BLaER1 (cell line): ENCODE measurements around the gene RUVBL2.
"Not testable (repeated sequence)": the region's sequence is repeated elsewhere in the genome, so short reads cannot be mapped to it uniquely, and the experiment has no call there.

Experiments
- H3K27ac ChIP-seq: shearing (Covaris generic); formaldehyde crosslinking; 2 replicates; pipeline ENCODE4 v1.8.1; 2022
- H3K27me3 ChIP-seq: shearing (Covaris generic); formaldehyde crosslinking; 2 replicates; pipeline ENCODE4 v1.8.1; 2022
- H3K36me3 ChIP-seq: shearing (Covaris generic); formaldehyde crosslinking; 2 replicates; pipeline ENCODE4 v1.8.1; 2022
- H3K4me1 ChIP-seq: shearing (Covaris generic); formaldehyde crosslinking; 2 replicates; pipeline ENCODE4 v1.8.1; 2022
- H3K4me2 ChIP-seq: shearing (Covaris generic); formaldehyde crosslinking; 2 replicates; pipeline ENCODE4 v1.8.1; 2022
- H3K4me3 ChIP-seq: shearing (Covaris generic); formaldehyde crosslinking; 2 replicates; pipeline ENCODE4 v1.8.1; 2022
- H3K9ac ChIP-seq: shearing (Covaris generic); formaldehyde crosslinking; 2 replicates; pipeline ENCODE4 v1.8.1; 2022
- H3K9me3 ChIP-seq: shearing (Covaris generic); formaldehyde crosslinking; 2 replicates; pipeline ENCODE4 v1.8.1; 2022
- H4K20me1 ChIP-seq: shearing (Covaris generic); formaldehyde crosslinking; 2 replicates; pipeline ENCODE4 v1.8.1; 2022
- Cebpa-rat ChIP-seq: shearing (Covaris generic); IDR thresholded peaks from 2 replicates; pipeline ENCODE4 v1.8.1; 2022

Gene RUVBL2

GRCh38 chr19:49029749-49030148 is 36.1 kb downstream of the RUVBL2 start:
- H3K27me3 ChIP-seq, H3K9ac ChIP-seq, H4K20me1 ChIP-seq, H3K9me3 ChIP-seq, H3K4me1 ChIP-seq, H3K27ac ChIP-seq, H3K36me3 ChIP-seq, H3K4me3 ChIP-seq, H3K4me2 ChIP-seq: not testable (repeated sequence)

- not testable (repeated sequence) for H4K20me1 ChIP-seq, H3K9ac ChIP-seq, H3K36me3 ChIP-seq, H3K4me3 ChIP-seq, H3K9me3 ChIP-seq, H3K27ac ChIP-seq, H3K4me2 ChIP-seq, H3K27me3 ChIP-seq, H3K4me1 ChIP-seq
Measured at GRCh38 chr19:49030323-49030722, 36.6 kb downstream of the RUVBL2 start.

- not testable (repeated sequence) for H3K4me3 ChIP-seq, H3K27ac ChIP-seq, H4K20me1 ChIP-seq, H3K36me3 ChIP-seq, H3K27me3 ChIP-seq, H3K9ac ChIP-seq, H3K4me2 ChIP-seq, H3K4me1 ChIP-seq, H3K9me3 ChIP-seq
Measured at GRCh38 chr19:49031642-49032301, 38.1 kb downstream of the RUVBL2 start, which contains the start of gene CGB2. TSS of gene CGB2 (plus strand) at chr19:49031890. CDS start at chr19:49032096, 206 bp downstream.

- not testable (repeated sequence) for H3K27me3 ChIP-seq, H3K9ac ChIP-seq, H3K27ac ChIP-seq, H4K20me1 ChIP-seq, H3K4me3 ChIP-seq, H3K9me3 ChIP-seq, H3K4me2 ChIP-seq, H3K36me3 ChIP-seq
- 0 out of 2 replicates have a peak, but pooled peaks cover 11% of the 10 kb centered on the region for H3K4me1 ChIP-seq
Measured at GRCh38 chr19:49036815-49037214, 43.1 kb downstream of the RUVBL2 start, which contains the start of gene CGB1. TSS of gene CGB1 (minus strand) at chr19:49036895. CDS start at chr19:49036711, 184 bp downstream.

GRCh38 chr19:49038111-49038510 is 44.4 kb downstream of the RUVBL2 start:
- H3K27me3 ChIP-seq, H3K4me2 ChIP-seq, H3K36me3 ChIP-seq, H4K20me1 ChIP-seq, H3K9me3 ChIP-seq, H3K4me3 ChIP-seq, H3K27ac ChIP-seq, H3K9ac ChIP-seq: not testable (repeated sequence)
- H3K4me1 ChIP-seq, result 0 out of 2 replicates have a peak, but pooled peaks cover 11% of the 10 kb centered on the region

- H3K4me2 ChIP-seq, result peak overlapping the region; percentile 37; the same call in 1 of the 2 replicates
Measured at GRCh38 chr19:49038557-49039276, 45.0 kb downstream of the RUVBL2 start.

GRCh38 chr19:49039736-49040135 is 46.0 kb downstream of the RUVBL2 start:
- not testable (repeated sequence) for H3K9ac ChIP-seq, H3K36me3 ChIP-seq, H3K27ac ChIP-seq, H3K27me3 ChIP-seq, H3K4me3 ChIP-seq, H4K20me1 ChIP-seq, H3K9me3 ChIP-seq
- peak overlapping the region; percentile 37; the same call in 1 of the 2 replicates for H3K4me2 ChIP-seq
- H3K4me1 ChIP-seq, result 0 out of 2 replicates have a peak, but pooled peaks cover 11% of the 10 kb centered on the region

More at GRCh38 chr19:49038557-49039276, 45.0 kb downstream of the RUVBL2 start:
- not testable (repeated sequence) for H3K36me3 ChIP-seq, H3K9ac ChIP-seq, H3K4me3 ChIP-seq, H3K27ac ChIP-seq, H4K20me1 ChIP-seq, H3K9me3 ChIP-seq, H3K27me3 ChIP-seq
- H3K4me1 ChIP-seq, result 0 out of 2 replicates have a peak, but pooled peaks cover 11% of the 10 kb centered on the region

GRCh38 chr19:49042177-49042576 is 48.5 kb downstream of the RUVBL2 start:
- H3K27me3 ChIP-seq, result no peaks in the 10 kb centered on the region
- H3K4me1 ChIP-seq, result 0 out of 2 replicates have a peak, but pooled peaks cover 11% of the 10 kb centered on the region
- no peak overlapping the region for H3K4me2 ChIP-seq

GRCh38 chr19:49042666-49043065 is 49.0 kb downstream of the RUVBL2 start:
- not testable (repeated sequence) for H3K9me3 ChIP-seq, H3K27ac ChIP-seq, H3K27me3 ChIP-seq, H4K20me1 ChIP-seq, H3K4me2 ChIP-seq, H3K4me3 ChIP-seq, H3K36me3 ChIP-seq, H3K9ac ChIP-seq
- 0 out of 2 replicates have a peak, but pooled peaks cover 11% of the 10 kb centered on the region for H3K4me1 ChIP-seq

More at GRCh38 chr19:49042177-49042576, 48.5 kb downstream of the RUVBL2 start:
- no peaks in the 10 kb centered on the region for H4K20me1 ChIP-seq
- H3K27ac ChIP-seq, result no peak overlapping the region
- no peaks in the 10 kb centered on the region for H3K9me3 ChIP-seq
- no peak overlapping the region for H3K4me3 ChIP-seq
- no peak overlapping the region for H3K9ac ChIP-seq
- TF ChIP-seq Cebpa-rat, result no peak
- H3K36me3 ChIP-seq, result no peaks in the 10 kb centered on the region

- 0 out of 2 replicates have a peak, but pooled peaks cover 11% of the 10 kb centered on the region for H3K4me1 ChIP-seq
- not testable (repeated sequence) for H3K27ac ChIP-seq, H3K4me2 ChIP-seq, H4K20me1 ChIP-seq, H3K36me3 ChIP-seq, H3K9ac ChIP-seq, H3K27me3 ChIP-seq, H3K4me3 ChIP-seq, H3K9me3 ChIP-seq
Measured at GRCh38 chr19:49043548-49043947, 49.9 kb downstream of the RUVBL2 start, which contains the start of gene CGB5. TSS of gene CGB5 (plus strand) at chr19:49043848. CDS start at chr19:49044210, 362 bp downstream.

- H3K4me2 ChIP-seq, result not testable (repeated sequence)
Measured at GRCh38 chr19:49049011-49049410, 55.3 kb downstream of the RUVBL2 start, which contains the start of gene CGB8. TSS of gene CGB8 (minus strand) at chr19:49049111. CDS start at chr19:49048739, 372 bp downstream.

GRCh38 chr19:49049834-49050233 is 56.1 kb downstream of the RUVBL2 start:
- not testable (repeated sequence) for H3K9me3 ChIP-seq, H3K27ac ChIP-seq, H3K4me1 ChIP-seq, H3K36me3 ChIP-seq, H3K9ac ChIP-seq, H4K20me1 ChIP-seq, H3K4me3 ChIP-seq, H3K27me3 ChIP-seq, H3K4me2 ChIP-seq

More at GRCh38 chr19:49049011-49049410, 55.3 kb downstream of the RUVBL2 start, which contains the start of gene CGB8:
- not testable (repeated sequence) for H3K27me3 ChIP-seq, H3K27ac ChIP-seq, H3K4me3 ChIP-seq, H3K4me1 ChIP-seq, H3K9me3 ChIP-seq, H4K20me1 ChIP-seq, H3K36me3 ChIP-seq, H3K9ac ChIP-seq

GRCh38 chr19:49050376-49051033 is 56.8 kb downstream of the RUVBL2 start:
- H4K20me1 ChIP-seq, H3K9me3 ChIP-seq, H3K4me1 ChIP-seq, H3K36me3 ChIP-seq, H3K27ac ChIP-seq, H3K4me2 ChIP-seq, H3K9ac ChIP-seq, H3K4me3 ChIP-seq, H3K27me3 ChIP-seq: not testable (repeated sequence)
